GM21367 (cell line): ENCODE measurements around the gene HCN2.
"Not testable (repeated sequence)": the region's sequence is repeated elsewhere in the genome, so short reads cannot be mapped to it uniquely, and the experiment has no call there.

ENCODE experiments used
- ATAC-seq: cut with Tn5 transposase; IDR thresholded peaks from one replicate; pipeline ENCODE4 v1.9.1; 2021; ENCODE audit not compliant: unreplicated experiment

HCN2 gene

DNA sequence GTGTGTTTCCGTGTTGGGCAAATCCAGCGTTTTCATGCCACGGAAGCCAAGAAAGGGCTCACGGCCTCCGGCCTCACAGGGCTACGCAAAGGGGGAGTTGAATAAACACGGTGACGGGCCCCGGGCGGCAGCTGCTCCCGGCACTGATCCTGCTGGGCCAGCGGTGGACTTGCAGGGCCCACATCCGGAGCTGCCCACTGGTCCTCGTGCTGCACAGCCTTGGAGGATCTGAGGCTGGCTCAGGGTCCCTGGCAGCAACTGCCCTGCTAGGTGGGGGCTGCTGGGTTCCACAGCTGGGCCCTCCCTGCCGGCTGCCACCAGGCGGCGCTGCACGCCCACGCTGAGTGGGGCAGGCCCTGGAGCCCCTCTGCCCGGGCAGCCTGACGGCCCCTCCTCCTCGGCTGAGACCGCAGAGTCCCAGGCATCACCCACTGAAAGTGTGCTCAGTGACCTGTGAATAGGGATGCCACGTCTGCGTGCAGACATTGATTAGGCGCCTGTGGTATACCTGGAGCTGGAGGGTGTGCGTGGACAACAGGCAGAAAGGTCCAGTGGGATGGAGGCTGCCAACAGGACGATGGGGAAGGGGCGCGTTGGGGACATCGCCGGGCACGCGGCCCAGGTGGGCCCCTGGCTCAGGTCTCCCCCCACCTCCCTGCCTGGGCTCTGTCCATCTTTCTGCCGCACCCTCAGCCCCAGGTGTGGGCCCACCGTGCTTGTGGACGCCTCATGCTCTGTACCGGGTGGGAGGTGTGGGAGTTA lies 5.3 kb upstream of the HCN2 start:
- no peak for ATAC-seq

DNA sequence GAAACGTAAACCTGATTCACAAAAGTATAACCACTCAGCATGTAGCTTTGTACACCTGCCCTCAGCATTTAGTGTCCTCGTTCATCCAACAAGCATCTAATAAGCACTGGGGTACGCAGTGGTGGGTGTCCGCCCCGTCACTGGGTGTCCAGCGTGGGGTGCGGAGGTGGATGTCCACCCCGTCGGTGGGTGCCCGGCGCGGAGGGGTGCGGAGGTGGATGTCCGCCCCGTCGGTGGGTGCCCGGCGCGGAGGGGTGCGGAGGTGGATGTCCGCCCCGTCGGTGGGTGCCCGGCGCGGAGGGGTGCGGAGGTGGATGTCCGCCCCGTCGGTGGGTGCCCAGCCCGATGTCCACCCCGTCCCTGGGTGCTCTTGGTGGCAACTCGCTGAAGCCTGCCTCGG lies 4.5 kb upstream of the HCN2 start:
- ATAC-seq: not testable (repeated sequence)

DNA sequence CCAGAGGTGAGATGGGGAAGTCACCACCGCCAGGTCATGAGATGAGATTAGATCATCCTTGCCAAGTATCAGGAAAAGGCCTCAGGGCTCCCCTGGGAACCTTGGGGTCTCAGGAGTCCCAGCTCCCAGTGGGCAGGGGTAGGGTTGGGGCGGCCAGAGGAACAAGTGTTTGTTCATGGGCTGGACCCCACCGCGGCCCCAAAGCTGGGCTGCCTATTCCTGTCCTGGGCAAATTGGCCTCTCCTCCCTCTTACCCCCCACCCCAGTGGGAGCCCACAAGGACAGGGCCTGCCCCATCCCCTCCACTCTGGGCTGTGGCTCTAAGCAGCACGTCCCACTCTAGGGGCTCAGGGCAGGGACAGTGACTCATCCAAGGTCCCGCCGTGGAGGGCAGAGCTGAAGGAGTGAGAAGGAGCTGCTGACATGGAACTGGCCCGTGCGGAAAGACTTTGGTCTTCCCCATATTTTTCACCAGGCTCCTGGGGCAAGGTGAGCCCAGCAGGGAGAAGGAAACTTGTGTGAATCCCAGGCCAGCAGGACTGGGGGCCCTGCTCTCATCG lies 4.0 kb upstream of the HCN2 start:
- ATAC-seq: no peak

DNA sequence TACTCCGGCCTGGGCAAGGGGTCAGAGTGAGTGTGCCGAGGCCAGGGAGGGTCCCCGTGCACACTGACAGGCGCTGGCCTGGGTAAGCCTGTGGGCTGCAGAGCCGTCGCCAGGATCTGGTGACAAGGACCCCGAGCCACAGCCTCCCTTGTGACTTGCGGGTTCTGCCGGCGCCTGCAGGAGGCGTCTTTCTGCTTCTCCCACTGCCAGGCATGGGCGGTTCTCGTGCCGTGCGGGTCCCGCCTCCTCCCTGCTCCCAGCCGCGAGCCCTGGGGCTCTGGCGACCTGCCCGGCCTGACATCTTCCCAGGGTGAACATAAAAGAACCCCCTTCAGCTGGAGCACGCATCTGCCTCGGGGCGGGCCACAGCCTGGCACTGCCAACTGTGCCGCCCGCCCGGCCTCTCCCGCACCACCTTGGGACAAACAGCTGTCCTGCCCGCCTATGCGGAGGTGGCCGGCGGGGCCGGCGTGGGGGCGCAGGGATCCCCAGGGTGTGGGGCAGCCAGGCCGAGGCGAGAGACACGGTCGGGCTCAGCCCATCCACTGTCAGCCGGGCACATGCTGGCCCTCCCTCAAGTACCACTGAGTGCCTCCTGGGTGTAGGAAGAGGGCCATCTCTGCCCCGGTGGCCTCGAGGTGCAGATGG lies 1.5 kb upstream of the HCN2 start:
- ATAC-seq: no peak

DNA sequence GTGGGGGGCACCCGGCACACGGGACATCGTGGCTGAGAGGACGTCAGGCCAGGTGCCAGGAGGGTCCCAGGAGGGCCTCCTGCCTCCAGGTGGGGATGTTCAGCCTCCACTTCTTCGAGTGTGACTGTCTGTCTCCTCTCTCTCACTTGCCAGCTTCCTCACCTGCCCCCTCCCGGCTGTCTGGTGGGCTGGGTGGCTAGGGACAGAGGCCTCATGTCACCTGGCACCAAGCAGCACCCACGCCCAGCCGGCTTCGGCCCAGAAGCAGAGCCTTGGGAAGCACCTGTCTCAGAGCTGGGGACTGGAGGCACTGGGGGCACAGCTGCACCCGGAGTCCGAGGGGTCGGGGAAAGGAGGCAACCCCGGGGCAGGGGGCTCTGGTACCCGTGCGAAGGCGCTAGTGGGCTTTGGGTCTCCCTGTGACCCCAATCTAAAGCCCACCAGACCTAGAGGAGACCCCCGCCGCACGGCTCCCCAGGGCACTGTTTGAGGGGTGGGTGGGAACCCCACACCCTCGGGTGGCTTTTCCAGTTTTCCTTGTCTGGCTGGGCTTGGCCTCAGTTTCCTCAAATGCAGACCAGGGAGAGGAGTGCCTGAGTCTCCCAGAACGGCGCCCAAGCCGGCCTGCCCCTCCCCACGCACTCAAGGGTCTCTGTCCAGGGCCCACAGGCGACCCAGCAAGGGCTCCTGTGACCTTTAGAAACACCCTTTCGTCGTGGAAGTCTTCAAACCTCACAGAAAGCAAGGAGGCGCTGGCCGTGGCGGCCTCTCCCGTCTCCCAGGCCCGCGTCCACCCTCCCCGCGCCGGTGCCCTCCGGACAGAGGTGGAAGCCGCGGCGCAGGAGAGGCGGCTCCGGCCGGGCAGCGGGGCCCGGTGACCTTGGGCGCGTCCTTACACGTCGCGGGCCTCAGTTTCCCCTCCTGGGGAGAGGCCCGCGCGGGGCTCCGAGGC lies 664 bp upstream of the HCN2 start:
- ATAC-seq: no peak

DNA sequence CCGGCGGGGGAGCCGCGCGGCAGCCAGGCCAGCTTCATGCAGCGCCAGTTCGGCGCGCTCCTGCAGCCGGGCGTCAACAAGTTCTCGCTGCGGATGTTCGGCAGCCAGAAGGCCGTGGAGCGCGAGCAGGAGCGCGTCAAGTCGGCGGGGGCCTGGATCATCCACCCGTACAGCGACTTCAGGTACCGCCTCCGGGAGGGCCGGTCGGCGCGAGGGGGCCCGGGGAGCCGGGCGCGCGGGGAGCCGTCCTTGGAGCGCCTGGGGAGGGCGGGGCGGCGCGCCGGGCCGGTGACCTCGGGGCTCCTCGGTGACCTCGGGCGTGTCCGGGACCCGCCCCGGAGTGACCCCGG lies 690 bp downstream of the HCN2 start:
- ATAC-seq: no peak

DNA sequence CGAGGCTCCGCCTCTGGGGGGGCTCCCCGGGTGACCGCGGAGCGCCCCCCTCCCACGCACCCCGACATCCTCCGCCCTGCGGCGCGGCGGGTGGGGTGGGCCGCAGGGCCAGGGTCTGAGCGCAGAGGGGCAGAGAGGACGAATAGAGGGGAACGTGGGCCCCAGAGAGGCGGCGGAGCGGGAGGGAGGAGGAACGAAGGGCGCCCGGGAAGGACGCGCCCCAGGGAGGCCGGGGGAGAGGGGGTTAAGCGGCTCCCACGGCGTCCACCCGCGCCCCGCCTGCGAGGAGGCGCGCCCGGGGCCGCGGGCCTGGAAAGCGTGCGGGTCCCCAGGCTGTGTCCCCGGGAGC lies 1.0 kb downstream of the HCN2 start:
- no peak for ATAC-seq

DNA sequence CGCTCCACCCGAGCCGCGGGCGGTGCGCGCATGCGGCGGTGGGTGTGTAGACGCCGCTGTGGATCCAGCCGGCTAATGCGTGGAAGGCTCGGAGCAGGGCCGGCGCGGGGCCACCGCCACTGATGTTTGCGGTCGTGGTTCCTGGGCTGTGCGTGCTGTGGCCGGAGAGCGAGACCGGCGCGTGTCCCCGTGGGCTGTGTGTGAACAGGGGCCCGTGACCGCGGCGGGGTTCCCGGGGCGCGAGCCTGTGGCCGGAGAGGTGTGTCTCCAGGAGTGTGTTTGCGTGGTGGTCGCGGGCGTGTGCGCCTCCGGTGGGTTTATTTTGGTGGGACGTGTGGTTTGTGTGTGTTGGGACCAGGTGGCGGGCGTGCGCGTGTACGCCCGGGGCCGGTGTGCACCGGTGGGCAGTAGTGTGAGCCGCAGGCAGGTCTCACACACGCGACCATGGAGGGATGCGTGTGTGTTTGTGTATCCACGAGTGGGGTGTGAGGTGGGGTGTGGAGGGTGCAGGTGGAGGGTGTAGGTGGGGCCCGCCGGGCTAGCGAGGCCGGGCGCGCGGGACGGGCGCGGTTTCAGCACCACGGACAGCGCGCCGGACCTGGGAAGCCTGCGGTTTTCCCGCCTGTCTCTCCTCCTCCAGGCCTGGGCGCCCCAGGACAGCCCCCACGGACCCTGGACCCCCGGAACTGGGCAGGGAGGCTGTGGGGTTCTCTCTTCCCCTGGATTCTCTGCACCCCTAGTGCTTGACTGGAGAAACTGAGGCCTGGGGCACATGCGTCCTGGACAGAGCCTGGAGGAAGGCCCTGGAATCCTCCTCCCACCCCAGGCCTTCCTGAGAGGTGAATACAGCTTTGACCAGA lies 1.6 kb downstream of the HCN2 start:
- no peak for ATAC-seq

DNA sequence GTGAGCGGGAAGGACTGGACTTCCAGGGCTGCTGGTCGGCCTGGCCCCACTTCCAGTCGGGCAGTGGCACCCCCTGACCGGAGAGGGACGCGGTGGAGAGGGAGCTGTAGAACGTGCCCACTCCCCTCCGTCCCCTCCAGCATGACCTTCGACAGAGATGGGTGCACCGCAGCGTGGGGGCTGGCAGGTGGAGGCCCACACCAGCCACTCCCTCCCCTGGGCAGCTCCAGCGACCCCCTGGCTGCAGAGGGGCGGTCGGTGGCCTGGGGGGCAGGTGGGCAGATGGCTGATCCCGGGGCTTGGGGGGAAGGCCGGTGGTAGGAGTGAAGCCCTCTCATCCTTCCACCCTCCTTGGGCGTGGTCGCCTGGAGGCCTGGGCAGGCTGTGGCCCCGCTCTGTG lies 2.4 kb downstream of the HCN2 start:
- ATAC-seq: no peak

DNA sequence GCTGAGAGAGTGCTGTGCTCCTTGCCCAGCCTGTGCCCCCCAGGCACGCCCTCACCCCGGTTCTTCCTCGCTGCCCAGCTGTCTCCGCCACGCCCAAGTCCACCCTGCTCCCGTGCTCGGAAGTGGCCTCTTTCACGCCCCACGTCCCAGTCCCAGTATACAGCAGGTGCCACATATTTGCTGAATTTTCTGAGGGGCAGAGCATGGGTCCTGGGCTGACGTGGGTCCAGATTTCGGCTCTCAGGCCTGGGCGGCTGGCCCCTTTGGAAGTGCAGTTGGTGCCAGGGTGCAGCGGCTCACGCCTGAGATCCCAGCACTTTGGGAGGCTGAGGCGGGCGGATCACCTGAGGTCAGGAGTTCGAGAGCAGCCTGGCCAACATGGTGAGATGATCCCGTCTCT lies 3.4 kb downstream of the HCN2 start:
- no peak for ATAC-seq

DNA sequence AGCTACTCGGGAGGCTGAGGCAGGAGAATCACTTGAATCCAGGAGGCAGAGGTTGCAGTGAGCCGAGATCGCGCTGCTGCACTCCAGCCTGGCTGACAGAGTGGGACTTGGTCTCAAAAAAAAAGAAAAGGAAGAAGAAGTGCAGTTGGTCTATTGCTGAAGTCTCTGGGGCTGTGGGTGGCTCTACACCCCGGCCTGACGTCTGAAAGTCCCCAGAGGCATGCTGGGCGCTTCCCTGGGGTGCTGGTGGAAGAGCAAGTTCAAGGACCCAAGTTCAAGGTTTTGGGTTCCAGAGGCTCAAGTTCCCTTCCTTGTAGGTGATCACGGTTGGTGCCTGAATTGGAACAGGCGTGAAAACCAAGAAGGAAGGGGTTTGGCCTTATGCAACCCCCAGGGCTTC lies 3.8 kb downstream of the HCN2 start:
- ATAC-seq: no peak

DNA sequence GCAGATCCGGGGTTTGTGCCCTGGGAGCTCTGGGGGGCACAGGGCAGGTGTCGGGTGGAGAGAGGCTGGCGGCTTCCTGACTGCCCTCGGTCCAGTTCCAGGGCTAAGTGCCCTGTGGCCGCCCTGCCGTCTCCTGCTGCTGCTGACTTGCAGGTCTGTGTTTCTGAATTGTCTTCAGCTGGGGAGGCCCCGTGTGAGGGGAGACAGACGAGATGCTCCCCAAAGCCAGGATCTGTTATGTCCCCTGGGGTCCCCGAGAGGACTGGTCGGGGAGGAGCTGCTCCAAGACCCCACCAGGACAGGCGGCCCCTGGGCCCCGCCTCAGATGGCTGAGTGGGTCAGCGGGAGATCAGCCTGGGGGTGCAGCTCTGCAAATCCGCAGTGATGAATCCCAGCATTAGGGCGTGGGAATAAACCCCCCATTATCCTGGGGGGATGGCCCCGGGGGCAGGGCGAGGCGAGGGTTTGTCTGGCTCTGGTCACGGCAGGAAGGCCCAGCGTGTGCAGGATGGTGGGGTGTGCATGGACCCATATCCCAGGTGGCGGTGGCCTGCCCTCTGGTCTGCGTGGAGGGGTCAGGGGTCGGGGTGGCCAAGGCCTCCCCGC lies 4.7 kb downstream of the HCN2 start:
- no peak for ATAC-seq

DNA sequence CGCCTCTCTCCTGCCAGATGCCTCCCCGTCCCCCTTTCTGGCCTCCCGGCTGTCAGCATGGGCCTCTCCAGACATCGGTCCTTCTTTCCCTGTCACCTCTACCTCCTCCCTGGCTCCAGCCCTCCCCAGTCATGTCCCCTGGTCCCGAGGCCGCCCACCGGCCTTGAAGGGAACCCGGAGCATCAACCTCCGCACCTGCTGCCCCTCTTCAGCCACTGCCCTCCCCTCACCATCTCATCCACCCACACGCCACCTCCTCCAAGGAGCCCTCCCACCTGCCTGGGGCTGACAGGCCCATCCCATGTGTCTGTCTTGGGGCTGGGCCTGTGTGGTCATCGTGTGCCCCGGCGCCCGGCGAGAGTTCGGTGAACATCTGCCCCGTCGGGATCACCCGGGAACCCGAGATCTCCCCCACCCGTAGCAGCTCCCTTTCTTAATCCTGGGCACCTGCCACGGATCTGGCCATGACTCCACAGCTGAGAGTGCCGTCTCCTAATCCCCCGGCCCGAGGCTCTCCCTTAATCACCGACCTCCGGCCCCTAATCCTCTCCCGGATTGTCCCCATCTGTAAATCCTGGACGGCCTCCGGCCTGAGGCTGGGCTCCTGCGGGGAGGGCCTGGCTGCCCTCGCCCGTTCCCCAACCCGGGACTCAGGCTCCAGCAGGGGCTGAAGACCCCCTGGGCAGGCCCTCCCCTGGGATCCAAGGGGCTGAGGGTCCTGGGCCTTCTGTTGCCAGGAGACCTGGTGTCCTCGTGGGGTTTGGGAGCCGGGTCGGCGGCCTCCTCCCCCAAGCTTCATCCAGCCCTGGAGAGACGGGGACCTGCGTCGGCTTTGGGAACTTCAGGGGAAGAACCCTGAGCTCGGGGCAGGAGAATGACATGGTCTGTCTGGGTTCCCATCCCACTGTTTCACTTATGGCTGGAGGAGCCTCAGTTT lies 5.9 kb downstream of the HCN2 start:
- no peak for ATAC-seq

DNA sequence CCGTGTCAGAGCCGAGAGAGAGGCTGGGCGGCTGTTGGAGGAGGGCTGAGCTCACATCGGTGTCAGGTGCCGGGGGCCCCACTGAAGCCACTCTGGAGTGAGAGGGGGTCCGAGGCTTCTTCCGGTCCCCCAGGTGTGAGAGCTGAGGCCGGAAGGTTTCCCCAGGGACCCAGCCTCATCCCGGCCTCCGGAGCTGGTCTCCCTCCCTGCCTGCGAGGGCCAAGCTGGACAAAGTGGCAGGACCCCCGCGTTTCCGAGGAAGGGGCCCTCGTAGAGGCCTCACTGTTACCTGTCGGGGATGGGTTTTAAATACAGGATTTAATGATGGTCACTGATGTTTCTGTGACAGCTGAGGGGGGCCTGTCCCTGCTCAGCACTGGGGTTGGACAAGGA lies 6.6 kb downstream of the HCN2 start:
- ATAC-seq: no peak

DNA sequence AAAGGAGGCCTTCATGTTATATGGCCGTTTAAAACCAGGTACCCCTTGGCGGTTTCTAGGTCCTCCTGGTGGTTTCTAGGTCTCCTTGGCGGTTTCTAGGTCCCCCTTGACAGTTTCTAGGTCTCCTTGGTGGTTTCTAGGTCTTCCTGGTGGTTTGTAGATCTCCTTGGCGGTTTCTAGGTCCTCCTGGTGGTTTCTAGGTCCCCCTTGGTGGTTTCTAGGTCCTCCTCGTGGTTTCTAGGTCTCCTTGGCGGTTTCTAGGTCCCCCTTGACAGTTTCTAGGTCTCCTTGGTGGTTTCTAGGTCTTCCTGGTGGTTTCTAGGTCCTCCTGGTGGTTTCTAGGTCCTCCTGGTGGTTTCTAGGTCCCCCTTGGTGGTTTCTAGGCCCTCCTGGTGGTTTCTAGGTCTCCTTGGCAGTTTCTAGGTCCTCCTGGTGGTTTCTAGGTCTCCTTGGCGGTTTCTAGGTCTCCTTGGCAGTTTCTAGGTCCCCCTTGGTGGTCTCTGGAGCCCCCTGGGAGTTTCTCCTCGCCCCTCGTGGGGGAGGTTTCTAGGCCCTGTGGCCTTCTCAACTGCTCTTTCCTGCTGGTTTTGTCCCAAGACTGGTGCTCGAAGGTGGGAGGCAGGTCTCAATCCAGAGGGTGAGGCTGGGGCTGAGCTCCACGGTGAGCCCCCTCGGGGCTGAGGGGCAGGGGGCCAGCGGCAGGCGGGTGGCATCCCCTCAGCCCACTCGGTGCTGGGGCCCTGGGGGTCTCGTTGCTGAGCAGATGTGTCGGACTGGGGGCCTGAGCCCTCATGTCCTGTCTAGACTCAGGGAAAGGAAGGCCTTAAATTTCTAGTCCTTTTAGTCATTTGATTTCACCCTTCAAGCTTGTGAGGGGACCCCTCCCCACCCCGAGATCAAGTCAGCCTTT lies 8.0 kb downstream of the HCN2 start:
- no peak for ATAC-seq

DNA sequence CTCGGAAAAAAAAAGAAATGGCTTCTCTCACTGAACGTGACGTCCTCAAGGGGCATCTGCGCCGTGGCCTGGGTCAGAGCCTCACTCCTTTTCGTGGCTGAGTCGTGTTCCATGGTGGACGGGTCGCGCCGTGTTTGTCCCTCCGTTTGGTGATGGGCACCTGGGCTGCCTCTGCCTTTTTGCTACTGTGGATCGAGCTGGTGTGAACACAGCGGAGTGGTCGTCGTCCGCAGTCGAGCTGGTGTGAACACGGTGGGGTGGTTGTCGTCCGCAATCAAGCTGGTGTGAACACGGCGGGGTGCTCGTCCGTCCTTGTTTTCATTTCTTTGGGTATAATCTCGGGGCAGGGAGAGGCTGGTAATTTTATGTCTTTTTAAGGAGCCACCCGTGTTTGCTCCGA lies 11.6 kb downstream of the HCN2 start:
- no peak for ATAC-seq

DNA sequence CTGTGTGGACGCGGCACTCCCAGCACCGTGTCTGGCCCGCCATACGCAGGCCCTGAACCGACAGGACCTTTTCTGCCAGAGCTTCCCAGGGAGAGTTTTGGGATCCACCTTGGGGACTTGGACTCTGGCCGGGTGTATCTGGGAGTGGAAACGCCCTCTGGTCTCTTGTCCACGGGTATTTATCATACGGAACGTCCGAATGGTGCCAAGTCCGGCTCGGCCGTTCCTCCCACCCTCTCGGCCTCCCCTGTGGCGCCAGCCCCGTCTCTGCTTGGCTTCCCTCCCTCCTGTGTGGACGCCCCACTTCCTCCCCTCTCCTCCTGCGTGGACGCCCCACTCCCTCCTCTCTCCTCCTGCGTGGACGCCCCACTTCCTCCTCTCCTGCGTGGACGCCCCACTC lies 12.1 kb downstream of the HCN2 start:
- ATAC-seq: no peak
